ENCODE data around the gene CCDC15. TPM values are rescaled to one million over a fixed set of nuclear protein-coding genes. Genes with fewer than 3 reads are reported as not detected.

The CCDC15 gene
- total RNA-seq, 1 experiment from 2014 or later, result 2.3 TPM

Other genes with a start within 250 kb of the CCDC15 start
- not detected in 2 replicates for gene NRGN, start 214.3 kb upstream of the CCDC15 start, total RNA-seq (2014; rRNA removed; shearing (Covaris generic))
- not detected in 2 replicates for gene VSIG2, start 201.9 kb upstream of the CCDC15 start, total RNA-seq (2014; rRNA removed; shearing (Covaris generic))
- gene ESAM, start 191.9 kb upstream of the CCDC15 start, total RNA-seq (2014; rRNA removed; shearing (Covaris generic)), result 0.15 and 0.23 TPM in 2 replicates
- gene MSANTD2, start 153.8 kb upstream of the CCDC15 start, total RNA-seq (2014; rRNA removed; shearing (Covaris generic)), result 5.1 and 8.0 TPM in 2 replicates
- gene ROBO3, start 88.8 kb upstream of the CCDC15 start, total RNA-seq (2014; rRNA removed; shearing (Covaris generic)), result 7.9 and 8.9 TPM in 2 replicates
- not detected in 2 replicates for gene ROBO4, start 56.3 kb upstream of the CCDC15 start, total RNA-seq (2014; rRNA removed; shearing (Covaris generic))
- gene HEPN1, start 35.0 kb upstream of the CCDC15 start, total RNA-seq (2014; rRNA removed; shearing (Covaris generic)), result not detected in 2 replicates
- not detected in 2 replicates for gene HEPACAM, start 18.2 kb upstream of the CCDC15 start, total RNA-seq (2014; rRNA removed; shearing (Covaris generic))
- 0.17 and 0.40 TPM in 2 replicates for gene SLC37A2, start 109.1 kb downstream of the CCDC15 start, total RNA-seq (2014; rRNA removed; shearing (Covaris generic))
- gene TMEM218, start 157.4 kb downstream of the CCDC15 start, total RNA-seq (2014; rRNA removed; shearing (Covaris generic)), result 32.2 and 33.2 TPM in 2 replicates
- gene PKNOX2, start 210.5 kb downstream of the CCDC15 start, total RNA-seq (2014; rRNA removed; shearing (Covaris generic)), result not detected in 2 replicates

Data from NCI-H460 (cell line).